HG02973 (cell line): ENCODE data around the gene VWA8.
"Not testable (repeated sequence)": the region's sequence is repeated elsewhere in the genome, so short reads cannot be mapped to it uniquely, and the experiment has no call there.

Experiments
- ATAC-seq: cut with Tn5 transposase; IDR thresholded peaks from one replicate; pipeline ENCODE4 v1.9.1; 2021; ENCODE audit warnings: moderate library complexity; ENCODE audit not compliant: unreplicated experiment

VWA8 gene

DNA sequence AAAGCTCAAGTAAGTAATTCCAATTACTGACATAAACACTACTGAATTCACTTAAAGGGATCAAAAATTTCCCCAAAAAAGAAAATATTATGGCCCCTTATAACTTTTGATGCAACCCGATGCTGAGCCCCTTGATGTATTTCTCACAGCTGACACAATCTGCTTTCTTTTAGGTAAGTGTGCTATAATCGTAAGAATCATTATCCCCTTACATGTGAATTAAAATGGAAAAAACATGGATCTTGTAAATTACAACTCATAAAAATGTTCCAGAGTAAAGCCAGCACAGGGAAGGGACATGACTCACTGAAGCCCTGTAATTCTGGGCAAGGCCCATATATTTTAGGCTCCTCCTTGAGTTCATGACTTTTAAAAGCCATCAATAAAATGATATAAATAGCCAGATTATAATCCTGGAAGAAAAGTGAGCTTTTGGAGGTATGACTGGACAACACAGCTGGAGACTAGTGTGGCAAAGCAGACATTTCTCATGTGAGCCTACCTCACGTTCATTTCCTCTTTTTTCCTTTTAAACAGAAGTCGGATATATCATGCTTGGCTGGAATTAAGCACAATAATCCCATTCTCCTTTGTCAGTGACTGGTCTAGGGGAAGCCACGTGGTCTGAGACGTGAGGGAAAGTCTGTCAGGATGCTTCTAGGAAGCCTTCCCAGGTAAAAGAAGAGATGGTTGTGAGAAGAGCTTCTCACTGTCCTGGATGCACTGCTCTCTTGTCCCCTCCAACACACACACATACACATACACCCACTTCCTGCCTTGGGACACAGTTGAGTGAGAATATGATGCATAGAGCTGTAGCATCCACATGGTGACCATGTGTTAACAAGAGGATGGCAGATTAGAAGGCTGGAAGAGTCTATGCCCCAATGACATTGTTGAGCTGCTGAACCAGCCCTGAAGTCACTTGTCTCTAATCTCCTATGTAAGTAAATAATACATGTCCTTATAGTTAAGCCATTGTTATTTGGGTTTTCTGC is 338.2 kb downstream of the VWA8 start:
- ATAC-seq: no peak

DNA sequence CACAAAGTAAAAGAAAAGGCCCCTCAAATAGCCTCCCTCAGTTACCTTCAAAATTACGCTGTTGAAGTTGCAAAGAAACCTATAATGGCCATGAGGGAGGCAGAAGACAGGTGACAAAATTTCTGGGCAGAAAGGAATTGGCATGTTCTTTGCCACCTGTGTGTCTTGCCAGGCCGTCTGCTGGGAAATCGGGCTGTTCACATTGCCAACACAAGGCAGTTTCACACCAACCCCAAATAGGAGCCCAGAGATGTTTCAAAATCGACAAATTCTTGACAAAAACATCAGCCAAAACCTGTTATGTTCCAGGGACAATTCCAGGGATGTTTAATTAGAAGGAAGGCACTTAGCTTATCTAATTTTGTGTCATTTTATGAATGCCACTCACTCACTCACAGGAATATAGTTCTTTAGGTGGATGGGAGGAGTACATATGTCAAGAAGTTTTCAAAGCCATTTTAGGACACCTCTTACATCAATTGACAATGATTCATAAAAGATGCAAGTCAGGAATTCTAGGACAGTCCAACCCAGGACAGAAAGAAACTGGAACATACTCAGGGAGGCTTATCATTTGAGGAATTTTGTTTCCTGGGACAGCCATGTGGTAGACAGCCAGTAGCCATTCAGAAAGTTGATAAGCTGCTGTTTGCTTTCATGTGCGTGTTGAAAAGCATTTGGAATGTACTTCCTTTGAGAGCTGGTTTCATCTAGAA is 339.0 kb downstream of the VWA8 start:
- no peak for ATAC-seq

DNA sequence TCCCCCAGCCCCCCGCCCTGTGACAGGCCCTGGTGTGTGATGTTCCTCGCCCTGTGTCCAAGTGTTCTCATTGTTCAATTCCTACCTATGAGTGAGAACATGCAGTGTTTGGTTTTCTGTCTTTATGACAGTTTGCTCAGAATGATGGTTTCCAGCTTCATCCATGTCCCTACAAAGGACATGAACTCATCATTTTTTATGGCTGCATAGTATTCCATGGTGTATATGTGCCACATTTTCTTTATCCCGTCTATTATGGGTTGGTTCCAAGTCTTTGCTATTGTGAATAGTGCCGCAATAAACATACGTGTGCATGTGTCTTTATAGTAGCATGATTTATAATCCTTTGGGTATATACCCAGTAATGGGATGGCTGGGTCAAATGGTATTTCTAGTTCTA is 343.3 kb downstream of the VWA8 start:
- not testable (repeated sequence) for ATAC-seq

DNA sequence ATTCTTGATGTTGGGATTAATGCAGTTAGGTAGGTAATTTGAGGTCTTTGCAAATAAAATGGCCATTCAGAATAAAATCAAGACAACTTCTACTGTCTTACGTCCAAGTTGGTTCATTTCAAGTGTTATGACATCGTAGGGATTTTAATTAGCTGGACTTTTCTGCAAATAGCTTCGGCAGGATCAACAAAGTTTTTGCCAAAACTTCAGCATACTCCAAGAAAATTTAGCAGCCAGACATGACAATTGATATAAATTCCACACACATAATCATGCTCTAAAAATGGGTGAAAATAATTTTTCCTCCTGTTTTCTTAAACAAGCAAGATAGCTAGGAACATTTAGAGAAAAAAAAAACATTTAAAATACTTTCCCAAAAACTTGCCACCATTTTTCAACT is 344.8 kb downstream of the VWA8 start:
- ATAC-seq: no peak

DNA sequence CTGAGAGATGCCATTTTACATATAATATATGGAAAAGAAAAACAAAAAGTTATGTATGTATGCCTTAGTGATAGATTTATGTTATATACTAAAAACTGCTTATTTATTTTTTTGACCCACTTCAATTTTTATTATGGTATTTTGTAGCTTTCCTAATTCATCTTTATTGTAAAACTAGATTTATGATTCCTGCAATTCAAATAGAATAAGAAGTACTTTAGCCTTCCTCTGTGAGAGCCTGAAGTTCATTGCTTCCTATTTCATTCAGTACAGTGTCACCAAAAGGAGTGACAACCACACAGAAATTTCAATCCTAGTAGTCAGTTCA is 345.4 kb downstream of the VWA8 start:
- no peak for ATAC-seq

DNA sequence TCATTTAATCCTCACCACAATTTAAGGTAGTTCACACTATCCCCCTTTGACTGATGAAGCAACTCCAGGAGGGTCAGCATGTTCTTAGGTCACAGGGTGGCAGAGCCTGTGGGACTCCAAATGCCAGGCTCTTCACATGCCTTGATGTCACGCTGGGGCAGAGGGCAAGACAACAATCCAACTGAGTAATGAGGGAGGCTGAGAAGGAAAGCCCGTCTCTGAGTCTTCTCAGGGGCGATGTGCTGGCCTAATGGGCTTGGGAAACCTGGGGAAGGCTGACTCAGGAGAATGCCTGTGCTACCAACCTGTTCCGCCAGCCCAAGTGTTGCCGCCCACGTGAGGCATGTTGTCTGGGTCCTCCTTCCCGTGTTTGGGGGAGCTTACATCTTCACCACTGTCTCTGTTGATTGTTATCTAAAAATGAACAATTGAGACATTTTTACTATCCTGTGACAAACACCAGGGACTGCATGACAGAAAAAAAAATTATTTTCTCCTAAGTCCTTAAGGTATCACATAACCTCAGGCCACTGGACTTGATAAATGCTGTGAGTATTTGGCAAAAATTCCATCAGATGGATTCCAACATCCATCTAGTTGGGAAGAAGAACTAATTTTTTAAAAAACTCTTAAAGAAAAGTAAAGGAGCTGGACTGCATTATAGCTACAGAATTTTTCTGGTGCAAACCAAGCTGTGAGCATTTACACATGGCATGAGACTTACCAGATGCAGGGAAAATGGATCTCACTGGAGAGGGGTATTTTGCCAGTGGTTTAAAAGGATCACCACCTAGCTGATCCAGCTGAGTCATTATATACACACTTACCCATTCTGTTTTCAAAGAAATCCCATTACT is 346.0 kb downstream of the VWA8 start:
- no peak for ATAC-seq

DNA sequence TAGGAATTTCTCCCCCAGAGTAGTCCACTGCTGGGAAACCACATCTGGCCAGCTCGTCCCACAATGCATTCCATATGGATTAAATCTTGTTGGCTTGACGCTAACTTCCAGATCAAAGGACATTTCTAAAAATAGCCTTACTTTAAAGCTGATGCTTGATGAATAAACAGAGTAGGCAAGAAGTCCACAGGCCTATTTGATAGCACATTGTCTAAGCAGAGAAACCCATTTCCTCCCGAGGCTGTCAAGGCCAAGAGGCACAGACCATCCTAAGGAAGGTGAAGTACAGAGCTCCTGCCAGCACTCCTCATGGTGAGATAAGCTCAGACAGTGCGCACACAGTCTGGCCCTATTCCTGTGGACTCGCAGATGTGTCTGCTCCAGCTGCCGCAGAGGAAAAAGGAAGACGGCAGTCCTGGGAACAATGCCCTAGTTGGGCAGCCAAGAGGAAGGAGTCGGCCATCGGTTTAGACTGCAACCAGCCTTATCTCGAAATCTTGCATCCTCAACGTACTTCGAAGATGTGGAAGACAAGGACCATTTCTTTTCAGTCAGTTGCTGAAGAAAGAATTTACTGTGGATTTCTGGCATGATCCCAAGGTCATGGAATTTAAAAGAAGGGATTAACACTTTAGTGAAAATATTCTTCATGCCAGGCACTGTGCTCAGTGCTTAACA is 346.8 kb downstream of the VWA8 start:
- ATAC-seq: no peak

DNA sequence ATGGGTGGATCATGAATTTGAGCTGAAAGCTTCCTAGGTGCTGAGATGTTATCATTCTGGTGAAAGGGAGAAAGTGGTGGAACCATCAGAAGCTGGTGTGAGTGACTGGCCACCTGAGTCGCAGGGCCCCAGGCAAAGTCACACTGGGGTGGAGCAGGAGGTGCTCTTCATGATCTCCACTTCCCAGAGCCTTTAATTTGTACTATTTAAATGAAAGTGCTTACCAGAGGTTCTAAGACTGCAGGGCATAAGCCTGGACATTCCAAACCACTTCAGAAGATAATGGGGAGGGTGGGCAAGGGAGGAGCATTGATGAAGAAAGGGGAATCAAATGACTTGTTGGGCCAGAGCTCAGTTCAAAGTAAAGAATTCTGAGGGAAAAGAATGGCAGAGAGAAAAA is 347.4 kb downstream of the VWA8 start:
- ATAC-seq: no peak

DNA sequence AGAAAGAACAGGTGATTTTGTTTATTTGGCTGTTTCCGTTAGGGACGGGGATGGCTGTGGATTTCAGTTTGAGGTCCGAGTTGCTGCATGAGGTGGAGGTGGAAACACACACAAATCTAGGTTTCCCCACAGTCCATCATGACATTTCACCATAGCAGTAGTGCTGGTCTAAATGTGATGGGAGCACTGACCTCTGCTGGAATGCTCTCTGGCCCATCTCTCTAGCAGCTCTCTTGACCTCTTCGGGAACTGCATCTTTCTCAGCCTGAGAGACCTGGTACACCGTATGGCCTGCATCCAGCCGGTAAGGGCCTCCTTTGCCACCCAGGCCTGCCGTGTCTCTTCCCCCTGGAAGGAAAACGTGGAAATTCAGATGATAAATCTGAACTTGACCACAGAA is 349.5 kb downstream of the VWA8 start:
- ATAC-seq: no peak

DNA sequence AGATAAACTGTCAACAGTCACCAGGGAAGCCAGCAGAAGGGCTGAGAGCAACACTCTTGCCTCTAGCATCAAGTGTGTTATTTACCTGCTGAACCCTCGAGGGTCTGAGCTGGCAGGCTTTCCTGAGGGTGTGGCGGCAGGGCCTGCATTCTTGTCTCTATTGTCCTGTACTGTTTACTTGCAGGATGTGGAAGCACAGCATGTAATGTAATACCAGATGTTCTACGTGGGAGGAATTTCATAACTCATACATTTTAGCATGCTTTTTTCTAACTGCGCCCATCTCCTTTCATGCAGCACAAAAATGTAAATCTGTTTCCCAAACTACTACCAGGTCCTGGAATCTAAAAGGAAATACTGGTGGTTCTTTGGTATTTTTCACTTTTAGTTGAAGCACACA is 350.5 kb downstream of the VWA8 start:
- no peak for ATAC-seq

DNA sequence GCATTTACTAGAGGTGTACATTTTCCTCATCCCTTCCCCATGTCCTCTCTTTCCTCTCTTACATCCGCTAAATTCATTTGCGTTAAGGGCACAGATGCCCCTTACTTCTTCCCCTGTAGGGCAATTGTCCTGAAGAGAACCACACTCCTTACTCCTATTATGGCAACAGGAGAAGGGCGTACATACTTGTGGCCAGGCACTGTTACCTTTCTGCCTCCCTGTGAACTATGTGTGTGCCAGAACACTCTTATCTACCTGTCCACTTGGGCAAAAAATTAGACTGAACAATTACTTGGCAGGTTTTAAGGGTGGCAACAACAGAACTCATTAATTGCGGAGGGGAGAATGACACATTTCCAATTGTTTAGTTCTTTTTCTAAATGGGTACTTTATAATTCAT is 351.1 kb downstream of the VWA8 start:
- ATAC-seq: no peak

DNA sequence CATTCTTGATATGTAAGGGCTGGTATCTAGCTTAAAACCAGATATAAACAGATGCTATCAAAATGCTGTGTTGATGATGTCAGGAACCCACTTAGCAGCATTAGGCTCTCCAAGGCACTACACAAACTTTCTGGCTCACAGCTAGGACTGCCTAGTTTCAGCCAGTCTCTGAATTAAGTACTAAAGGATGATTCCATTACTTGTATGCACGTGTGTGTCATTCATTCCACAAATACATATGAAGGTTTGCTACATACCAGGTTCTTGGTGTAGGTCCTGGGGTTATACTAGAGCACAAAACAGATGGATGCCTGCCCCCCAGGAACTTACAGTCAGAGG is 352.1 kb downstream of the VWA8 start:
- ATAC-seq: no peak

DNA sequence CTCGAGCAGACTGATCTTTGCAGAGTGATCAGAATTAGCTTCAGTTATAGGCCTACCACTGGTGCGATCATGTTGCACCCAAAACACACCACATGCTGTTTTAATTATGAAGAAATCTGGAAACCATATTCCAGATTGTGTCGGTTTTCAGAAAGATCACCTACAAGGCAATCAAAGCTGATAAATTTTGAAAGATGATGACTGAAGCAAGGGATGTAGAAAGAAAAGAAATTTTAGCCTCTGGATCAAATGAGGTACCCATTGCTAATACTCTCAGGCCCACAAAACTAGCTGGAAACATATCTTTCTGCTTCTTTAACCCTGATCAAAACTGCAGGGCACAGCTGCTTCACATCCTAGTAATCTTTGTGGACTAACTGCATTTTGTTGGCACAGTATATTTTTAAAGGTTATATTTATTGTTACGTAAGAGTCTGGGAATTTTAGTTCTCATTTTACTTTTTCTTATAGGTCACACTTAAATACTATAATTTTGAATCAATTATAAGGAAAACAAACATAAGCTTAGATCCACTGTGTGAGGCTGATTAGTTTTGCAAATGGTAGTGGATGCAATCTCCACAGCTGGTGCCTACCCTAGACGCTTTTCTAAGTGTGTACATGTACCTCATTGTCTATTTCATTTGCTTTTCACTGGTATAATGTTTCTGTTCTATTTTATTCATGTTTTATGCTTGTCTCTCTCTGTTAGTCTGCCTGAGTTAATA is 352.6 kb downstream of the VWA8 start:
- ATAC-seq: no peak

DNA sequence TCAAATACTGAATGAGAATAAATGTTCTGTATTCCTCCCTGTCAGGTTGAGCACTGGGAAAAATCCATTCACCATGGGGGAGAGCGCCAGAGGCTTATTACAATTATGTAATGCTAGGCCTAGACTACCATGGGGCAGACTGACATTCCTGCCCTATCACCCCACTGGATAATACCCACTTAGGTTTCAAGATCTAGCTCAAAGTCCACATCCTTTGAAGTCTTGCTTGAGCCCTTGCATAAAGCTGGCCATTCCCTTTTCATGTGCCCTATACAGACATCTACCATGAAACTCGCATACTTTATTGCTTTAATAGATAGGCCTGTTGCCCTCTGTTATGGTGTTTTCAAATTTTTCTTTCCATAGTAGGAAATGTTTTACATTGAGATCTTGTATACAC is 354.3 kb downstream of the VWA8 start:
- no peak for ATAC-seq

DNA sequence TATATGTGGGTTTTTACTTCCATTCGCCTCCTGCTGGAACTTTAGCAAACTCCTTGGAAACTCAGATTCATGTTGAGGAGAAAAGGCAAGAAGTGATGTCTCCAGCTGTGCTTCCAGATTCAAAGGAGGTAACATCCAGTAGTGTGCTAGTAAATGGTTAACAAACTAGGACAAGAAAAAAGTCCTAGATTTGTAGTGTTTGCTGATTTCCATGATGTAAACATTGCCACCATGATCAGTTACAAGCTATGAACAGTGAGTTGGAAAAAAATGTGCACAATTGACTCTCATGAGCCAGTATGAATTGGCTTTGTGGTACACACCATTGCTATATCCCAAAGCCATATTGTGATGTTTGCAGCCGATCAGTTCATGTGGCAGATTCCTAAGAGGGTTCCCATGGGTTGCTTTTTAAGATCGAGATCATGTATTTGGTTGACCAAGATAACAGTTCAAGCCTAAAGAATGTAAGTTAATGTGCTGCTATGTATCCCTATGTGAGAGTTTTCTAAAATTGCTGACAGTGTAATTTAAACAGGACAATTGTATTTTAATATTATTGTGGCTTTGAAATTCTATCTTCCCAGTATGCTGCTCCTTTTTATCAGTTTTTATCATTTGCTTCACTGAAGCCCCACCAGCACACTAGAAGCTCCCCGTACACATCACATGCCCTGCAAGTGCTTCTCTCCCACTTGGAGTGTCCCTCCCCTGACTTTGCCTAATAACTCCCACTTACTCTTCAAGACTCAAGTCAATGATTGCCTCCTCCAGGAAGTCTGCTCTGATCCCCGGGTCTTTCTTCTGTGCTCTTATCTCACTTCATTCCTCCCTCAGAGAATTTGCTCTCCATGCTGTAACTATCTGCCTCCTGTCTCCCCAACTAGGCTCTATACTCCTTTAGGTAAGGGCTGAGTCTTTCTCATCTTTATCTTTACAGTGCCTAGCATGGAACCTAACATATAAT is 355.3 kb downstream of the VWA8 start:
- ATAC-seq: no peak

DNA sequence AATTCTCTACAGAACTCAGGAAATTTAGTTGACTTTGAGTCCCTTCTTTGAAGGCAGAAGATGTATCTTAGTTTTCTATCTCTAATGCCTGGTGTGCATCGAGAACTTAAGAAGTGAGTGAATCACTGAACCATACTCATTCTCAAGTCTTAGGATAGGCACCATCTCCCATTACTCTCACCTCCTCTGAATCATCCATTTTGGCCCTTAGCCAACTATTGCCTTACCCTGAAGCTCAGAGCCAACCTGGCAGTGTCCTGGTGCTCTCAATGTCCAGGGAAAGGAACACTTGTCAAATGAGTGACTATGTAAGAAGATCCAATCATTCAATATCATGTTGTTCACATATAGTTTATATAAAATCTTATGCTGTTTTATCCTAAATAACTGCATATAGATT is 357.0 kb downstream of the VWA8 start:
- no peak for ATAC-seq

DNA sequence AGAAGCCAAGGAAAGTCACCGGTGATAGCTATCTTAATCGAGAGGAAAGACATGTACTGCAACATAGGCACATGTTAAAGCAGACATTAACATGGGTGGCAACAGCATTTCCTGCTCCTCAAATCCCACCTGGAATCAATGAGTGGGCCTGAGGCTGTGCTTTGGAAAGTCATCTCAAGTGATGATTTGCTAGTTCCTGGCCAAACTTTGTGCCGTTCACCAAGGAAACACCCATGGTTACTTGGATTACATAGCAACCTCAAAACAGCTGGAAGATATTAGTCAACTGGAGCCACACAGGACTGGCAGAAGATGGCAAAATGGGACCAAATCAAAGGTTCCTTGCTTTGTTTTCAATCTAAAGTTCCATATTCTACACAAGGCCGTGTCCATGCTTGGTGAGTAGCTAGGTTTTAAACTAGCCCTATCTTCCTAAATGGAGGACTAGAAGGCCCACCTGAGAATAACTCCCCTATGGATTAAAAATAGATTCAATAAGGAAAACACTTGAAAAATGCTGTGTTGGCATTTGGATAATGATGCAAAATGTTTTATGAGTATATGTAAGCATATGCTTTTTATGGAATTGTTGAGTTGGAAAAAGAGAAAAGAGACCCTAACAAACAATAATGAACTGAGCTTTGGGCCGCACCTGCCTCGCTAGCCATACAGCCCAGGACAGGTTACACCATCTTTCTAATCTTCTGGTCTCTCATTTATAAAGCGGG is 359.0 kb downstream of the VWA8 start:
- no peak for ATAC-seq

DNA sequence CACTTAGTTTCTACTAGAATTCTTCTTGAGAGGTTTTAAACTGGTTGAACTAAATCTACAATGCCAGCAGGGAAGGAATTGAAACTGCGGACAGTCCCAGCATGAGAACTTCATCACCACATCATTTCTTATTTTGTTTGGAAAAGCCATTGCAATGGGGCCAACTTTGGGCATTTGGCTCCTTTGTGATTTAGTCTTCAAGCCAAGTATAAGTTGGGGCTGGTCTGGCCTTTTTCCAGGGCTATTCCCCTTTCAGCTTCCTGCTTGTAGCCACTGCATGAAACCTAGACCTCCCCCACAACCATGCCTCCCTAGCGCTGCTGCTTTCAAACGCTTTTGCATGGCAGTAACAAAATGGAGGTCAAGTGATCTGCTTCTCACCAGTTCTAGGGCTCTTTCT is 361.3 kb downstream of the VWA8 start:
- no peak for ATAC-seq
